ENCODE data around the gene SLBP. TPM values are rescaled to one million over a fixed set of nuclear protein-coding genes. Genes with fewer than 3 reads are reported as not detected.

SLBP gene
- total and polyA plus RNA-seq, 10 donors = 24.0 to 52.0 (median 34.7) TPM

DNA sequence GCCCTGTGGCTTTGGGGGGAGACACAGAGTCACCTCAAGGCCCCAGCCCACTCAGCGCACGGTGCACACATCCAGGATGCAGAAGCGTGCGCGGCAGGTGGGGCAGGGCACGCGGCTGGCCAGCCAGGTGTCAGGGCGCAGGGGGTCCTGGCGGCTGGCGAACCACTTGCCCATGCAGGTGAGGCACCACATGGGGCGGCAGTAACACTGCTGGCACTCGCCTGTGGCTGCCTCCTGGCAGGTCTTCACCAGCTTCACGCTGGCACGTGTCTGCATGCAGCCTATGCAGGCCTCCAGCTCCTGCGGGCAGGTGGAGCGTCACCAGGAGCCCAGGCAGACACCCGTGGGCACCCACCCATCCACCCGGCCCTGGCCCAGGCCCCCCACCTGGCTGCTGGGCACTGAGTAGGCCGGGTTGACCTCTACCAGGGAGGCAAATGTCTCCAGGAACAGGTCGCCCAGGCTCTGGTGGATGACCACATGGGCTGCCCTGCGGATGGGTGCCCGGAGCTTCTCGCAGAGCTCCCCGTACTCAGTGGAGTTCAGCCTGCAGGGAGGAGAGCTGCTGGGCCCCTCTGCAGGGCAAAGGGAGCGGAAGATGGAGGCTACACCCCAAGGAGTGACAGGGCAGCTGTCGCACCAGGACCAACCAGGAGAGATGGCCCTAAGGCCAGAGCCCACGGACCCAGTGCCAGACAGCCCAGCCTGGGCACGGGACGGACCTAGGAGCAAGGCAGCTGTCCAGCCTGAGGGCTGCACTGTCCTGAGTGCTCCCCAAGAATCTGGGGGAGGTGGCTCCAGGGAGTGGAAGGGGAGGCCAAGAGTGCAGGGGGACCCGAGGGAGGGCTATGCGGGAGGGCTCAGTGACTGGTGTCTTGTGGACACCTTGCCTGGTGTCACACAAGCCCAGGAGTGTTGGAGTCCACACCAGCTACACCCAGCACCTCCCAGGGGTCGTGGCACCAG lies 5.3 kb upstream of the SLBP start:
- peak; percentile 82 for DNase-seq
- Histone ChIP-seq H3K36me3 (peaks cover 0 to 39% (median 17%) of the 10 kb centered on the region in 6 donors), H3K4me3 (no peak overlapping the region), H3K4me1 (peaks cover 51 to 90% (median 87%) of the 10 kb centered on the region in 6 donors), H3K27me3 (replicated peaks in 1 of 7) (no peaks in the 10 kb centered on the region), H3K9me3 (no peaks in the 10 kb centered on the region), H3K27ac (peak overlapping the region in 6 of 8 donors; percentile 9 to 100 (median 96))
- WGBS, 5 donors = 89 to 97% (median 93%) methylated on average over 14 to 32 of the region's 32 CpGs
- intact Hi-C loops (cut with DNase I; ENCODE audit: low total_unique reads) = no loop called here
- TF ChIP-seq POLR2AphosphoS5 (IDR thresholded peaks at IDR 0.05) = peak in 2 of 3 donors; percentile 50 to 60
- TF ChIP-seq, protein P1, sequence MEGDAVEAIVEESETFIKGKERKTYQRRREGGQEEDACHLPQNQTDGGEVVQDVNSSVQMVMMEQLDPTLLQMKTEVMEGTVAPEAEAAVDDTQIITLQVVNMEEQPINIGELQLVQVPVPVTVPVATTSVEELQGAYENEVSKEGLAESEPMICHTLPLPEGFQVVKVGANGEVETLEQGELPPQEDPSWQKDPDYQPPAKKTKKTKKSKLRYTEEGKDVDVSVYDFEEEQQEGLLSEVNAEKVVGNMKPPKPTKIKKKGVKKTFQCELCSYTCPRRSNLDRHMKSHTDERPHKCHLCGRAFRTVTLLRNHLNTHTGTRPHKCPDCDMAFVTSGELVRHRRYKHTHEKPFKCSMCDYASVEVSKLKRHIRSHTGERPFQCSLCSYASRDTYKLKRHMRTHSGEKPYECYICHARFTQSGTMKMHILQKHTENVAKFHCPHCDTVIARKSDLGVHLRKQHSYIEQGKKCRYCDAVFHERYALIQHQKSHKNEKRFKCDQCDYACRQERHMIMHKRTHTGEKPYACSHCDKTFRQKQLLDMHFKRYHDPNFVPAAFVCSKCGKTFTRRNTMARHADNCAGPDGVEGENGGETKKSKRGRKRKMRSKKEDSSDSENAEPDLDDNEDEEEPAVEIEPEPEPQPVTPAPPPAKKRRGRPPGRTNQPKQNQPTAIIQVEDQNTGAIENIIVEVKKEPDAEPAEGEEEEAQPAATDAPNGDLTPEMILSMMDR (IDR thresholded peaks at IDR 0.05 in 8 of 11, conservative IDR thresholded peaks at IDR 0.05 in 3 of 11) = no peak

DNA sequence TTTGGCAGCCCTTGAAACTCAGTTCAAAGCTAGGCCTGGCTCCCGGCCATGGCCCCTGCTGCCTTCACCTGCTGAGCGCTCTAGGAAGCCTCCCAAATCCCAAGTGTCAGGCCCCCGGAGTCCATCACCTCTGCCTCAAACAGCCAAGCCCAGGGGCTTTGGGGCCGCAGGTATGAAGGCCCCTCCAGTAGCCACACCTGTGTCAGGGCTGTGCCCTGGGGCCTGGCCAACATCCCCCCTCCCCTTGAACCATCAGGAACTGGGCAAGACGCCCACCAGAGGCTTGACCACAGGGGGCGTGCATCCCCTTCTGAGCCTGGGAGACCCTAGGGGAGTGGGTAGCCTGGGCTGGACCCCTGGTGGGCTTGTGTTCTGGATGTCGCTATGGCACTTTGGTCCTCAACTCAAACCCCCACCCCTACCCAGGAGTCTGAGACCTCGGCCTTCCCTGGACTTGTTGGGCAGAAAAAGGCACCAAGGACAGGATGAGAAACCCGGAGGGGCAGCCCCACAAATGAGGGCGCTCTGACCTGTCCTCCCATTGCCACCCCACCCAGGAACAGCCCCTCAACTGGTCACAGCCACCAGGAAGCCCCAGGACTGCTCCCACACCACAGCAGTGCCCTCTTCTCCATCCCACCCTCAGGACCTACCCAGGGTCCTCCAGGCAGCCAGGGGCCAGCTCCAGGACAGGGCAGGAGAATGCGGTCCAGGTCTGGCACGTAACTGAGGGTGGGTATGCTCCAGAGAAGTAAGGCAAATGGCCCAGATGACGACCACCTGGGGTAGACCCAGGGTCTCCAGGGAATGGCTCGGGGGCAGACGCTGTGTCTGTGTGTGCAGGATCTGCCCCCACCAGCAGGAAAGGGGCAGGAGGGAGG lies 4.2 kb upstream of the SLBP start:
- 79 to 86% (median 83%) methylated on average over 13 to 15 of the region's 15 CpGs for WGBS, 5 donors
- no peaks in the 10 kb centered on the region for H3K27me3 ChIP-seq (replicated peaks in 1 of 7)
- DNase-seq = peak; percentile 77
- peak overlapping the region in 4 of 8 donors; percentile 99 to 100 (median 100) for H3K27ac ChIP-seq
- intact Hi-C loops (cut with DNase I; ENCODE audit: low total_unique reads) = no loop called here
- no peak overlapping the region for H3K4me3 ChIP-seq
- H3K4me1 ChIP-seq = peaks cover 42 to 83% (median 79%) of the 10 kb centered on the region in 6 donors
- TF ChIP-seq POLR2A (IDR thresholded peaks at IDR 0.05) (no peak), POLR2AphosphoS5 (IDR thresholded peaks at IDR 0.05) (peak in 1 of 3 donors; percentile 2)
- TF ChIP-seq, protein P1 (IDR thresholded peaks at IDR 0.05 in 8 of 11, conservative IDR thresholded peaks at IDR 0.05 in 3 of 11) = no peak
- no peaks in the 10 kb centered on the region for H3K9me3 ChIP-seq
- H3K36me3 ChIP-seq = peaks cover 0 to 39% (median 17%) of the 10 kb centered on the region in 6 donors

DNA sequence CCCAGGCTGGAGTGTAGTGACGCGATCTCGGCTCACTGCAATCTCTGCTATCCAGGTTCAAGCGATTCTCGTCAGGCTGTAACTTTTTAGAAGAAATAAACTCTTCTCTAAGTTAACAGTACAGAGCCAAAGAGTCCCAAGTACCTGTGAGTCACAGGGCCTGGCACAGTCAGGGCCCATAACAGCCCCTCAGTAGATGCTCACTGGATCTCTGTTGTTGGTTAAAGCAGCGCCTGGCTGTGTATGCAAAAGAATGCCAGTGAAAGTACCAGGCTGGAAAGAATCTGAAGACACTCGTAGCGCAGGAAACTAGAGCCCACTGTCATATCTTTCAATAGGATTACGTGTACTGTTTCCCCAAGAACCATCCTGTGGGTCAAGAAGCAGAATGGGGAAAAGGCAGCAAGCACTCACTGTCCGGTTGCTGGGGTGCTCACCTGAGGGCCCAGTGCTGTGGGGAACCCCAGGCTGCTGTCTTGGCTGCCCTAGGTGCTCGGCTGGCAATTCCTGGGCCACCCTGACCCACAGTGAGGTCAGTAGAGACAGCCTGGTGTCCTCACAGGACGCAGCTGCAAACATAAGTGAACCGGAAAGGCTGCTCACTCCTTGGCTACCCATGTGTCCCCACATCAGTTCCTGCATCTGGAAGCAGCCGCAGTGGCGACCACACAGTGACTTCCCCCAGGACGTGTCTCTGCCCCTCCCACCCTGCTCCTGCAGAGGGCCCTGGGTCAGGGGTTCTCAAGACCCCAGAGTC lies 3.1 kb upstream of the SLBP start:
- intact Hi-C loops (cut with DNase I; ENCODE audit: low total_unique reads) = no loop called here
- Histone ChIP-seq H3K36me3 (peaks cover 0 to 39% (median 17%) of the 10 kb centered on the region in 6 donors), H3K4me1 (peaks cover 52 to 90% (median 88%) of the 10 kb centered on the region in 6 donors), H3K27ac (peak overlapping the region in 7 of 8 donors; percentile 12 to 100 (median 99)), H3K9me3 (no peaks in the 10 kb centered on the region), H3K27me3 (replicated peaks in 1 of 7) (no peaks in the 10 kb centered on the region), H3K4me3 (peak overlapping the region in 1 of 8 donors; percentile 87)
- WGBS, 5 donors = 39 to 46% (median 41%) methylated on average over 15 to 16 of the region's 16 CpGs
- TF ChIP-seq, protein P1 (IDR thresholded peaks at IDR 0.05 in 8 of 11, conservative IDR thresholded peaks at IDR 0.05 in 3 of 11) = no peak
- TF ChIP-seq POLR2A (IDR thresholded peaks at IDR 0.05) (no peak), POLR2AphosphoS5 (IDR thresholded peaks at IDR 0.05) (peak; percentile 75 to 83 (median 81))
- peak; percentile 88 for DNase-seq

All from spleen (tissue), 11 donors.